ENCODE measurements around the gene CNIH2.

CNIH2 gene

DNA sequence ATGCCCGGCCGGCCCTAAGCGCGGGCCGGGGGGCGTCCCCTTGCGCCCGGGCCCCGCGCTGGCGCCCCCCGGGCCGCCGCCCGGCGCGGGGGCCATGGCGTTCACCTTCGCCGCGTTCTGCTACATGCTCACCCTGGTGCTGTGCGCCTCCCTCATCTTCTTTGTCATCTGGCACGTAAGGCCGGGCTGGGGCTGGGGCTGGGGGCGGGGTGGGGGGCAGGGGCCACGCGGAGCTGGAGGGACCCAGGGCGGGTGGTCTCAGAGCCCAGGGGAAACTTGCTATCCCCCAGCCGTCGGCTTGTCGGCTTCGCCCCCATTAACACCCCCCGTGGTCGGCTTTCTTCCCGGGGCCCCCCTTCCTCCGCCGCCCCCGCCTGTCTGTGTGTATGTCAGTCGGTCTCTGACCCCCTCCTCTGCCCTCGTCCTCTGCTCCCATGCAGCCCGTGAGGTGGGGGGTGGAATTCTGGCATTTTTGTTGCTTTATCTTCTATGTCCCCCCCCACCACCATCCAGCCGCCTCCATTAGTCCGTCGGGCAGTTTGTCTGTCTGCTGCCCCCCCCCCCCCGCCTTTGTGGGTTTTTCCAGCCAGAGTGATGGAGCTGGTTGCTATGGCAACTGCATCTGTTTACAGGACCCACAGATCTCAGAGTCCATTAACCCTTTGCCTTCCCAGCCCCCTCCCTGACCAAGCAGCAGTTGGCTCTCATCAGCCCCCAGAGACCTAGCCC is 552 bp downstream of the CNIH2 start:
- peak; percentile 5 for FAIRE-seq
- TF ChIP-seq TAF1 (IDR thresholded peaks at IDR 0.05; ENCODE audit: borderline replicate concordance, low read depth, low read length): no peak
- TF ChIP-seq POLR2AphosphoS5 (IDR thresholded peaks at IDR 0.05; ENCODE audit: low read depth, low read length): no peak
- no peak; the same call in 1 of the 2 replicates for TF ChIP-seq POLR2A (IDR thresholded peaks at IDR 0.05; ENCODE audit: low read depth, low read length)
- no peak for DNase-seq (ENCODE audit: insufficient read length)

DNA sequence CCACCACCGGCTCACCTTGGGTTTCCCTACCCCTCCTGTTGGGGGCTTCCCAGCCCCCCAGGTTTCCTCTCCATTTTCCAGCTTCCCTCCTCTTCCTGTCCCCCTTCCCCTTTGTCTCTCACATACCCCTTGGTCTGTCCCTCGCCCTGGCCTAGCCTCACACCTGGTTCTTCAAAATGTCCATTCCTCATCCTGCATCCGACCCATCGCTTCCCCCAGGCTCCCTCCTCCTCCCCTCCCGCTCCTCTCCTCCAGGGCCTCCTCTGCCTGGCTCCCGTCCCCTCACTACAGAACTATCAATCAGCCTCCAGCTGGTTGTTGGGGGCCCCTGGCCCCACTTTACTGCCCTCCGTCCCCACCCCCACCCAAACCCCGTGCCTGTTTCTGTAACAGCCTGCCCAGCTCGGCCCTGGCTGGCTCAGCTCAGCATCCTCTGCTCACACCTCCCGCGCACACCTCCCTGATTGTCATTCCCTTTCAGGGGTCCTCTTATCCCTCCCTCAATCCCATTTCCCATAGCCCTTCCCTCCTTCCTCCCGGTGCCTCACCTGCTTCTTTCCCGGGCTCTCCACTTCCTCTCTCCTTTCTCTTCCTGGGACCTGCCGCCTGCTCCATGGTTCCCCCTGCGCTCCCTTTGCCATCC is 1.2 kb downstream of the CNIH2 start:
- TF ChIP-seq POLR2A (IDR thresholded peaks at IDR 0.05; ENCODE audit: low read depth, low read length) (no peak), TAF1 (IDR thresholded peaks at IDR 0.05; ENCODE audit: borderline replicate concordance, low read depth, low read length) (no peak), POLR2AphosphoS5 (IDR thresholded peaks at IDR 0.05; ENCODE audit: low read depth, low read length) (no peak)
- no peak for DNase-seq (ENCODE audit: insufficient read length)
- no peak for FAIRE-seq

DNA sequence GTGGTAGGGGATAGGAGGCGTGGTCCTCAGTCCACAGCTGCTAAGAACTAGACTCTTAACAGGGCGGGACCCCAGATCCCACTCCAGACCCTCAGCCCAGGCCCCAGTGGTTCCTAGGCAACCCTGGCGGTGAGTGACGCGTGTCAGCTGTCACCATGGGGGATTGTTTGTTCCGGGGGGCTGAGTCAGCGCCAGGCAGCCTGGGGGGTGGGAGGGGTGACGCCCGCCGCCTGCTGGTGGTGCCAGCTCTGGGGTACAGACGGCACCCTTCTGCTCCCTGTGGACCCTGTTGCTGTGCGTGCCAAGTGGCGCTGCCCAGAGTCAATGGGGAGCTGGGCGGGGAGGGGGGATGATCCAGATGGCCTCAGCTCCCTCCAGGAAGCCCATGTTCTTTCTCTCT is 2.5 kb downstream of the CNIH2 start:
- FAIRE-seq (no peak), DNase-seq (ENCODE audit: insufficient read length) (no peak)
- TF ChIP-seq TAF1 (IDR thresholded peaks at IDR 0.05; ENCODE audit: borderline replicate concordance, low read depth, low read length) (no peak), POLR2AphosphoS5 (IDR thresholded peaks at IDR 0.05; ENCODE audit: low read depth, low read length) (no peak), POLR2A (IDR thresholded peaks at IDR 0.05; ENCODE audit: low read depth, low read length) (no peak)

DNA sequence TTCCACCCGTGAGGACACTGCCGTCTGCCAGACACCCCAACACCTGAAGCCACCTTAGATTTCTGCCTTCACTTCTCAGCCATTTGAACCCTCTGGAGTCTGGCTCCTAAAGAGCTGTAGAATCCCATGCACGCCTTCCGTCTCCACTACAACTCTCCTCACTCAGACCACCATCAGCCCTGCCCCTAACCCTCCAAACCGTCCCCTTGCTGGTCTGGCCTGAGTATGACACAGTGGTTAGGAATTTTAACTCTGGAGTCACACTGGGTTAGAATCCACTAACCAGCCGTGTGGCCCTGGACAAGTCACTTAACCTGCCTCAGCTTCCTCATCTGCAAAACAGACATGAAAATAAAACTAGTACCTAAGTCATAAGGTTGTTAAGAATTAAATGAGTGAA is 3.0 kb downstream of the CNIH2 start:
- FAIRE-seq (no peak), DNase-seq (ENCODE audit: insufficient read length) (no peak)
- TF ChIP-seq POLR2AphosphoS5 (IDR thresholded peaks at IDR 0.05; ENCODE audit: low read depth, low read length) (no peak), TAF1 (IDR thresholded peaks at IDR 0.05; ENCODE audit: borderline replicate concordance, low read depth, low read length) (no peak), POLR2A (IDR thresholded peaks at IDR 0.05; ENCODE audit: low read depth, low read length) (no peak)

DNA sequence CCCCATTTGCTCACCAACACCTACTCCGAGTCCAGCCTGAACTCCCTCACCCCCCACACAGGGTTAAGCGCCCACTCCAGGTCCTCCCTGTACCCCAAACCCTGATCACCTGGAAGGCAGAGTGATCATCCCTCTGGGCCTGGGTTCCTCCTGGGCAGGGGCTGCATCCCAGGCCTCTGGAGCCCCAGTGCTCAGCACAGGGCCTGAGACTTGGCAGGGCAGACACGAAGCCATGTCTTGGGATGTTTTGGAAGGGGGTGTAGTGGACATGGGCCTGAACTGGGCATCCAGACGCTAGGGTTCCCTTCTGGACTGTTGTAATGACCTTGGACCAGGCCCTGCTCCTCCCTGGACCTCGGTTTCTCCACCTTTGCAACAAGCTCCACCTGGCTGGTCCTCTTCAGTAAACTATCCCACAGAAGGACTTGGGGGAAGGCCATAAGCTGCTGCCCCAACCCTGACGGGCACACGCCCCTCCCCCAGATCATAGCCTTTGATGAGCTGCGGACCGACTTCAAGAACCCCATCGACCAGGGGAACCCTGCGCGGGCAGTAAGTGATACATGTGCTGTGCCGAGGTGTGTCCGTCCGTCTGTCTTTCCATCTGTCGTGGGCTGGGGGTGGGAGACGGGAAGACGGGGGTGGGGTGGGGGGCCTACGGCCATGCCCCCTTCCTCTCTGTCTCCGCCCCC is 3.9 kb downstream of the CNIH2 start:
- no peak for TF ChIP-seq TAF1 (IDR thresholded peaks at IDR 0.05; ENCODE audit: borderline replicate concordance, low read depth, low read length)
- no peak for TF ChIP-seq POLR2A (IDR thresholded peaks at IDR 0.05; ENCODE audit: low read depth, low read length)
- TF ChIP-seq POLR2AphosphoS5 (IDR thresholded peaks at IDR 0.05; ENCODE audit: low read depth, low read length): no peak; the same call in 1 of the 2 replicates
- no peak for DNase-seq (ENCODE audit: insufficient read length)
- no peak for FAIRE-seq

DNA sequence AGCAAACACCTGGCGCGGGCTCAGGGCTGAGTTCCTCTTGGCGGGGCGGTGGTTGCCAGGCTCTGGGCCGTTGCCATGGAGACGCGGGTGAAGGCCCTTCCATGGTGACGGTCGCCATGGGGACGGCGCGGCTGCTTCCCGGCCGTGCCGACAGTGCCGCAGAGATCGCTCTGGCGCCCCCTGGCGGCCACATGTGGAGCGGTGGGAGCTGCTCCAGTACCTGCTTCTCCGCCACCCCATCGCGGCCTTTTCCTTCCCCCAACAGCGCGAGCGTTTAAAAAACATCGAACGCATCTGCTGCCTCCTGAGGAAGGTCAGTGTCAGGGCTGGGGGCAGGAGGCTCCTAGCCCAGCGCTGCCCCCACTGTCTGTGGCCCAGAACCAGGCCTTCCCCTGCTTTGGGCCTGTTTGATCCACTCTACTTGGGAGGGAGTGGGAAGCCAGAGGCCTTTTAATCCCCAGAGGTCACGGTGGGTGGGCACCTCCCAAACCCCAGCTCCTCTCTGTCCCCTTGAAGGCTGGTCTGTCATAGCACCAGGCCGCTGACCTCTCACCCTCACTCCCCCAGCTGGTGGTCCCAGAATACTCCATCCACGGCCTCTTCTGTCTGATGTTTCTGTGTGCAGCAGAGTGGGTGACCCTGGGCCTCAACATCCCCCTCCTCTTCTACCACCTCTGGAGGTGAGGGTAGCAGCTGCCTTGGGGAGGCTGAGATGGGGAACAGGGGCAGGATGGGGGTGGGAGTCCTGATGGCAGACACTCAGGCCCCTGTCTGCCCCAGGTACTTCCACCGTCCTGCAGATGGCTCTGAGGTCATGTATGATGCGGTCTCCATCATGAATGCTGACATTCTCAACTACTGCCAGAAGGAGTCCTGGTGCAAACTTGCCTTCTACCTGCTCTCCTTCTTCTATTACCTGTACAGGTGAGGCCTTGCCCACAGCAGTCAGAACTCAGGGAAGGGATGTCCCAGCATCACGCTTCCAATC is 4.8 kb downstream of the CNIH2 start:
- DNase-seq (ENCODE audit: insufficient read length) (peak; percentile 100), FAIRE-seq (peak; percentile 100)

DNA sequence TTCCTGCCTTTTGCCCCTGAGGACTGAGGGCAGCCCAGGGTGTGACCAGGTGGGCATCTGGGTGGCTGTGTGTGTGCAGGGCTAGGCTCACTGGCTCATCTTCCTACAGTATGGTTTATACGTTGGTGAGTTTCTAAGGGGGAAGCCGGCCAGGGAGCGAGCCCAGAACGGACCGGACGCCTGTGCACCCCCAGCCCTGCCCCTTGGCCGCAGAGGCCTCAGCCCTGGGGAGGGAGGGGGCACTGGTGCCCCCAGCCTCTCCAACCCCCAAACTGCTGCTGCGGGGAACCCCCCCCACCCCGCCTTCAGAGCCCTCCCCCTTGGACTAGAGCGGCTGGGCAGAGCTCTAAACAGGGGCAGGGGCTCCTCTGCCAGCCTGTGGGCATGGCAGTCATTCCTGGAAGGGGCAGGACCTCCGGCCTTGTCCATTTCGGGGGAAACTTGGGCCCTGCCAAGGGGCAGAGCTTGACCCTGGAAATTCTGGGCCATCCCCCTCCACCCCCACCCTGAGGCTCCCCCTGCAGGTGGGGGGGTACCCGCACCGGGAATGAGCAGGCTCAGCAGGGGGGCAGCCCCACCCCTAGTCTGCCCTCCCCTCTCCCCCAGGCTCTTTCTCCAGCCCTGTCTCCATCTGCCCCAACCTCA is 5.6 kb downstream of the CNIH2 start:
- TF ChIP-seq POLR2A (IDR thresholded peaks at IDR 0.05; ENCODE audit: low read depth, low read length) (no peak), POLR2AphosphoS5 (IDR thresholded peaks at IDR 0.05; ENCODE audit: low read depth, low read length) (no peak), TAF1 (IDR thresholded peaks at IDR 0.05; ENCODE audit: borderline replicate concordance, low read depth, low read length) (no peak)
- DNase-seq (ENCODE audit: insufficient read length): no peak
- no peak for FAIRE-seq

More for the DNA sequence above, 4.8 kb downstream of the CNIH2 start:
- TF ChIP-seq TAF1 (IDR thresholded peaks at IDR 0.05; ENCODE audit: borderline replicate concordance, low read depth, low read length) (no peak), POLR2A (IDR thresholded peaks at IDR 0.05; ENCODE audit: low read depth, low read length) (peak; percentile 42; the same call in 1 of the 2 replicates)

DNA sequence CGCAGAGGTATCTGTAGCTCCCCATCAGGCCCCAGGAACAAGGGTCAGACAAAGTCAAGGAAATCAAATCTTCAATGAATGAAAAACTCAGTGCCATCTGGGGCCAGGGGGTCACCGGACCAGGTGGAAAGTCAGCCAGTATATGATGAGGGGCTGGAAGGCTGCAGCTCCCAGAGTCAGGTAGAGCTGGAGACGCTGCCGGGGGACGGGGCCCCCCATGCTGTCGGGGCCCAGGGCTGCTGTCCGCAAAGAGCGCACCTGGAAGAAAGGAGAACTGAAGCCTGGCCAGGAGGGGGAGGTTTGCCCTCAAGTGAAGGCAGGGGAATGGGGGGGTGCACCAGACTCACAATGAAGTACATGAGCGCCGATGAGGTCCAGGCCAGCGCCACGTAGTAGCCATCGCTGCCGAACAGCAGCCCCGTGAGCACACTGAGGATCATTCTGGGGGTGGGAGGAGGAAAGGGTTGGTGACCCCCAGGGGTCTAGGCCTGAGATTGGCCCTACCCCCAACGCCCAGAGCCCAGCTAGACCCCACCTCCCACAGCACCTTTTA is 6.6 kb downstream of the CNIH2 start:
- DNase-seq (ENCODE audit: insufficient read length): no peak
- no peak for FAIRE-seq
- no peak for TF ChIP-seq POLR2A (IDR thresholded peaks at IDR 0.05; ENCODE audit: low read depth, low read length)
- no peak for TF ChIP-seq POLR2AphosphoS5 (IDR thresholded peaks at IDR 0.05; ENCODE audit: low read depth, low read length)
- TF ChIP-seq TAF1 (IDR thresholded peaks at IDR 0.05; ENCODE audit: borderline replicate concordance, low read depth, low read length): no peak

DNA sequence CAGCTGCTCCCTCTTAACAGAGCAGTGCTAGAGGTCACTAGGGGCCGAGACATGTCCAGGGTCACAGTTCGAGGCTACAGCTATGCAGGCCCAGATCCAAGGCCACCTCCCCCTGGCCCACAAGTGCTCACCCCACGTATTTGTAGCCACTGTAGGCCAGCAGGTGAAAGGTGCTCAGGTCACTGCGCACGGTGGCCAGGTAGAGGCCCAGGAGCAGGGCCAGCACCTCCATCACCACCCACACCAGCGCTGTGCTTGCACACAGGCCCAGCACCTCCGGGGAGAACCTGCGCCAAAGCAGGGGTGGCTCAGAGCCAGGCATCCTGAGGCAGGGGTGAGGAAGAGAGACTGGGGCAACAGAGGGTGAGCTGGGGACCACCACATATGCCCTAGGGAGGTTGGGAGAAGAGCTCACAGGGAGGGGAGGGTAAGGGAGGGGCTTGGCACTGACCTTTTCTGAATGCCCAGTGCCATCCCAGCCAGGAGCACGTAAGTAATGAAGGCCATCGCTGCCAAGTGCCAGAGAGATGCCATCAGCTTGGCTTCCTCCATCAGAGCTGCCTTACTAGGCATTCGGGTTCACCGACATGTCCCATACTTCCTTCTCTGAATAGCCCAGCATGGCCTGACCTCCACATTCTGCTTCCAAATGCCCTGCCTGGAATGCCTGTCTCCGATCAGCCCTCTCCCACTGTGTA is 7.4 kb downstream of the CNIH2 start:
- no peak for FAIRE-seq

More for the DNA sequence above, 7.4 kb downstream of the CNIH2 start:
- no peak for DNase-seq (ENCODE audit: insufficient read length)
- TF ChIP-seq TAF1 (IDR thresholded peaks at IDR 0.05; ENCODE audit: borderline replicate concordance, low read depth, low read length): no peak
- TF ChIP-seq POLR2A (IDR thresholded peaks at IDR 0.05; ENCODE audit: low read depth, low read length): no peak
- no peak for TF ChIP-seq POLR2AphosphoS5 (IDR thresholded peaks at IDR 0.05; ENCODE audit: low read depth, low read length)
